Measurements from ENCODE around the gene CXCL12. TPM values are rescaled to one million over a fixed set of nuclear protein-coding genes. Genes with fewer than 3 reads are reported as not detected.

CXCL12 gene
- total and polyA plus RNA-seq, 2 donors (not counting 3 experiments of a cell fraction or from before 2014, with no cell fraction given) = 0.35 to 1.4 TPM

DNA sequence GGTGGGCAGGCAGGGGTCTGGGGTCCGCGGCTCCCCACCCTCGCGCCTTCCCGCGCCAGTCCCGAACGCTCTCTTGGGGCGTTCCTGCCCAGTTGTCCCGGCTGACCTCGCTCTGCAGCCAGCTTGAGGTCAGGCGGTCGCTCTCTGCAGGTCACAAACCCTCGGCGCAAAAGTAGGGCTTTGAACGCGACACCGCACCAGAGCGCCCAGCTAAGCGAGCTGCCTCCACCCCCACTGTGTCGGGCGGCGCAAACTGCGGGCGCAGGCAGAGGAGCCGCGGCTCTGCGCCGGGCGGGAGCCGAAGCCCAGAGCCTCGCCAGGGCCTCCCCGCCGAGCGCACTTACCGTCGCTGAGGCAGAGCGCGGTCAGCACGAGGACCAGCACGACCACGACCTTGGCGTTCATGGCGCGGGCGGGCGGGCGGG, 284 bp downstream of the CXCL12 start:
- H2AFZ ChIP-seq (ENCODE audit: low read depth, low read length) = no peak overlapping the region
- no peaks in the 10 kb centered on the region for H3K36me3 ChIP-seq (ENCODE audit: control insufficient read depth in 2 of 2, extremely low read depth in 1 of 2, insufficient read depth in 2 of 2, low read length in 2 of 2)
- no peak overlapping the region for H3K9ac ChIP-seq (replicated peaks; ENCODE audit: extremely low read depth, insufficient read depth, low read length)
- H3K9me3 ChIP-seq (replicated peaks; ENCODE audit: control insufficient read depth, insufficient read depth, low read length) = no peaks in the 10 kb centered on the region
- no peaks in the 10 kb centered on the region for H3K79me2 ChIP-seq (ENCODE audit: control insufficient read depth, insufficient read depth, low read length)
- peaks cover 15 to 25% of the 10 kb centered on the region in 2 experiments for H3K27me3 ChIP-seq (ENCODE audit: control insufficient read depth in 2 of 2, insufficient read depth in 2 of 2, low read length in 2 of 2)
- no peak overlapping the region for H3K4me2 ChIP-seq (ENCODE audit: insufficient read depth, low read length)
- FAIRE-seq (no peak), DNase-seq (ENCODE audit: low read depth, low spot score) (peak; percentile 5)
- H3K27ac ChIP-seq (ENCODE audit: insufficient read depth, low read depth, low read length) = no peak overlapping the region
- no TSS peak for BruUV-seq (replicated peaks)
- CTCF ChIA-PET = interaction anchor here (0.9 to 3.6 kb wide), 4 partner anchors 475 to 717 kb away, joined by 3 to 46 read pairs (median 9); no protein-coding TSS in a partner anchor
- H3K4me3 ChIP-seq (replicated peaks in 1 of 3; ENCODE audit: insufficient read depth in 1 of 3, low read depth in 1 of 3, low read length in 3 of 3) = no peak overlapping the region
- H4K20me1 ChIP-seq (replicated peaks; ENCODE audit: control insufficient read depth, extremely low read depth, insufficient read depth, low read length) = no peaks in the 10 kb centered on the region
- no peaks in the 10 kb centered on the region for H3K4me1 ChIP-seq (ENCODE audit: control insufficient read depth, extremely low read depth, insufficient read depth, low read length)
- intact Hi-C loops (cut with micrococcal nuclease) = no loop called here
- TF ChIP-seq, protein P1, sequence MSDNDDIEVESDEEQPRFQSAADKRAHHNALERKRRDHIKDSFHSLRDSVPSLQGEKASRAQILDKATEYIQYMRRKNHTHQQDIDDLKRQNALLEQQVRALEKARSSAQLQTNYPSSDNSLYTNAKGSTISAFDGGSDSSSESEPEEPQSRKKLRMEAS (IDR thresholded peaks at IDR 0.05; ENCODE audit: insufficient read depth, insufficient read length) = no peak
- TF ChIP-seq EZH2 (IDR thresholded peaks at IDR 0.05; ENCODE audit: borderline replicate concordance, low read depth, low read length, severe bottlenecking) = peak; percentile 85
- dilution Hi-C loops (cut with MboI; ENCODE audit: extremely low pct_ligation_motif_present, low sequenced_read_pairs) = no loop called here
- POLR2A ChIA-PET = no interaction called here
- no peaks in the 10 kb centered on the region for H3K9me1 ChIP-seq (replicated peaks; ENCODE audit: control insufficient read depth, extremely low read depth, insufficient read depth, low read length)

DNA sequence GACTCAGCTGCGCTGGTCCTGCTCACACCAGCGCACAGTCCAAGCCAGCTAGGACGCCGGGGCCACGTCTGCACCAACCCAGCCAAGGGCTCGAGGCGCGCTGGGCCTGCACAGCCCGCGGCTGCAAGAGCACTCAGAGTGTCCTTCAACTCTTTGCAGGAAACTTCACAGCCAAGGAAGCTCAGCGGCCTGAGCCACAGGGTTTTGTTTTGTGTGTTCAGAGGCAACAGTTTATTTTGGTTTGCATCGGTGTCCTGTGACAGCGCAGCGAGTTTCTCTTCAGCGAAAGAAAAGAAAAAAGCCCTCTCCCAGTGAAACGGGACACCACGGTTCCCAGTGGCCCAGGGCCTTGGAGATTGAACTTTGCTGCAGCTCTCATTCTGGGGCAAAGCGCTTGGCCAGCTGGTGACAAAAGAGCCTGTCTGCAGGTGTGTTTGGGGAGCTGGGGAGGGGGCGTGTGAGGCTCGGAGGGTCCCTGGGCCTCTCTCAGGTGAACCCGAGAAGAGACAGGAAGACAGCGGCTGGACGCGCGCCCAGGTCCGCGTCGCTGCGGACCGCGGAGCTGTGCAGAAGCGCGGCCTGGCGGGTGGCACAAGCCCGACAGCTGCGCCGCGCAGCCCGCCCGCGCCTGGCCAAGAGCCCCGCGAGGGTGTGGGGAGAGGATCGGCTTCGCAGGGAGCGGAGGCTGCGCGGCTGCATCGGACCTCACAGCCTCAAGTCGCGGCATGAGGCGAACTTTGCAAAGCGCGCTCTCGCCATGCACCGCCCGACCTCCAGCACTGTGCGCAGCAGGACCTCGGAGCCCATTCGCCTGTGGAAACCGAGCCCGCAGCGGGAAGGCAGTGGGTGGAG, 922 bp downstream of the CXCL12 start:
- Histone ChIP-seq H3K27me3 (ENCODE audit: control insufficient read depth in 2 of 2, insufficient read depth in 2 of 2, low read length in 2 of 2) (peaks cover 15 to 25% of the 10 kb centered on the region in 2 experiments), H2AFZ (ENCODE audit: low read depth, low read length) (no peak overlapping the region), H3K4me3 (replicated peaks in 1 of 3; ENCODE audit: insufficient read depth in 1 of 3, low read depth in 1 of 3, low read length in 3 of 3) (no peak overlapping the region), H3K27ac (ENCODE audit: insufficient read depth, low read depth, low read length) (no peak overlapping the region), H4K20me1 (replicated peaks; ENCODE audit: control insufficient read depth, extremely low read depth, insufficient read depth, low read length) (no peaks in the 10 kb centered on the region), H3K9me1 (replicated peaks; ENCODE audit: control insufficient read depth, extremely low read depth, insufficient read depth, low read length) (no peaks in the 10 kb centered on the region), H3K4me1 (ENCODE audit: control insufficient read depth, extremely low read depth, insufficient read depth, low read length) (no peaks in the 10 kb centered on the region), H3K79me2 (ENCODE audit: control insufficient read depth, insufficient read depth, low read length) (no peaks in the 10 kb centered on the region), H3K9me3 (replicated peaks; ENCODE audit: control insufficient read depth, insufficient read depth, low read length) (no peaks in the 10 kb centered on the region), H3K4me2 (ENCODE audit: insufficient read depth, low read length) (no peak overlapping the region), H3K36me3 (ENCODE audit: control insufficient read depth in 2 of 2, extremely low read depth in 1 of 2, insufficient read depth in 2 of 2, low read length in 2 of 2) (no peaks in the 10 kb centered on the region), H3K9ac (replicated peaks; ENCODE audit: extremely low read depth, insufficient read depth, low read length) (no peak overlapping the region)
- BruUV-seq (replicated peaks) = no TSS peak
- DNase-seq (ENCODE audit: low read depth, low spot score) = no peak
- CTCF ChIA-PET = interaction anchor here (0.9 to 3.6 kb wide), 5 partner anchors 475 to 717 kb away, joined by 3 to 46 read pairs (median 4); no protein-coding TSS in a partner anchor
- TF ChIP-seq FOS (IDR thresholded peaks at IDR 0.05; ENCODE audit: borderline replicate concordance, insufficient read depth, low read length) = no peak
- no peak for TF ChIP-seq MYC (IDR thresholded peaks at IDR 0.05; ENCODE audit: low read depth, low read length)
- TF ChIP-seq GATA2 (IDR thresholded peaks at IDR 0.05; ENCODE audit: insufficient read depth, insufficient read length, low read depth, low read length) = no peak
- TF ChIP-seq EZH2 (IDR thresholded peaks at IDR 0.05; ENCODE audit: borderline replicate concordance, low read depth, low read length, severe bottlenecking) = no peak
- no peak for TF ChIP-seq POLR2AphosphoS5 (IDR thresholded peaks at IDR 0.05; ENCODE audit: insufficient read depth, low read depth, low read length)
- no peak for TF ChIP-seq POLR2A (IDR thresholded peaks at IDR 0.05; ENCODE audit: low read depth, low read length)
- no peak for TF ChIP-seq JUN (IDR thresholded peaks at IDR 0.05; ENCODE audit: borderline replicate concordance, insufficient read depth, insufficient read length, low read depth)
- TF ChIP-seq, protein P1 (IDR thresholded peaks at IDR 0.05; ENCODE audit: insufficient read depth, insufficient read length) = no peak
- TF ChIP-seq, protein P2, sequence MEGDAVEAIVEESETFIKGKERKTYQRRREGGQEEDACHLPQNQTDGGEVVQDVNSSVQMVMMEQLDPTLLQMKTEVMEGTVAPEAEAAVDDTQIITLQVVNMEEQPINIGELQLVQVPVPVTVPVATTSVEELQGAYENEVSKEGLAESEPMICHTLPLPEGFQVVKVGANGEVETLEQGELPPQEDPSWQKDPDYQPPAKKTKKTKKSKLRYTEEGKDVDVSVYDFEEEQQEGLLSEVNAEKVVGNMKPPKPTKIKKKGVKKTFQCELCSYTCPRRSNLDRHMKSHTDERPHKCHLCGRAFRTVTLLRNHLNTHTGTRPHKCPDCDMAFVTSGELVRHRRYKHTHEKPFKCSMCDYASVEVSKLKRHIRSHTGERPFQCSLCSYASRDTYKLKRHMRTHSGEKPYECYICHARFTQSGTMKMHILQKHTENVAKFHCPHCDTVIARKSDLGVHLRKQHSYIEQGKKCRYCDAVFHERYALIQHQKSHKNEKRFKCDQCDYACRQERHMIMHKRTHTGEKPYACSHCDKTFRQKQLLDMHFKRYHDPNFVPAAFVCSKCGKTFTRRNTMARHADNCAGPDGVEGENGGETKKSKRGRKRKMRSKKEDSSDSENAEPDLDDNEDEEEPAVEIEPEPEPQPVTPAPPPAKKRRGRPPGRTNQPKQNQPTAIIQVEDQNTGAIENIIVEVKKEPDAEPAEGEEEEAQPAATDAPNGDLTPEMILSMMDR (IDR thresholded peaks at IDR 0.05; ENCODE audit: extremely low read depth in 1 of 2, insufficient read depth in 1 of 2, low read depth in 1 of 2, low read length in 2 of 2) = no peak
- POLR2A ChIA-PET = no interaction called here
- no peak for FAIRE-seq
- intact Hi-C loops (cut with micrococcal nuclease) = no loop called here
- dilution Hi-C loops (cut with MboI; ENCODE audit: extremely low pct_ligation_motif_present, low sequenced_read_pairs) = no loop called here

All from endothelial cell of umbilical vein (primary cell).